HG03139 (cell line): ENCODE results near the gene ITSN1.
"Not testable (repeated sequence)": the region's sequence is repeated elsewhere in the genome, so short reads cannot be mapped to it uniquely, and the experiment has no call there.

Source experiments
- ATAC-seq: cut with Tn5 transposase; IDR thresholded peaks from one replicate; pipeline ENCODE4 v1.9.1; 2021; ENCODE audit not compliant: unreplicated experiment

Gene ITSN1

DNA sequence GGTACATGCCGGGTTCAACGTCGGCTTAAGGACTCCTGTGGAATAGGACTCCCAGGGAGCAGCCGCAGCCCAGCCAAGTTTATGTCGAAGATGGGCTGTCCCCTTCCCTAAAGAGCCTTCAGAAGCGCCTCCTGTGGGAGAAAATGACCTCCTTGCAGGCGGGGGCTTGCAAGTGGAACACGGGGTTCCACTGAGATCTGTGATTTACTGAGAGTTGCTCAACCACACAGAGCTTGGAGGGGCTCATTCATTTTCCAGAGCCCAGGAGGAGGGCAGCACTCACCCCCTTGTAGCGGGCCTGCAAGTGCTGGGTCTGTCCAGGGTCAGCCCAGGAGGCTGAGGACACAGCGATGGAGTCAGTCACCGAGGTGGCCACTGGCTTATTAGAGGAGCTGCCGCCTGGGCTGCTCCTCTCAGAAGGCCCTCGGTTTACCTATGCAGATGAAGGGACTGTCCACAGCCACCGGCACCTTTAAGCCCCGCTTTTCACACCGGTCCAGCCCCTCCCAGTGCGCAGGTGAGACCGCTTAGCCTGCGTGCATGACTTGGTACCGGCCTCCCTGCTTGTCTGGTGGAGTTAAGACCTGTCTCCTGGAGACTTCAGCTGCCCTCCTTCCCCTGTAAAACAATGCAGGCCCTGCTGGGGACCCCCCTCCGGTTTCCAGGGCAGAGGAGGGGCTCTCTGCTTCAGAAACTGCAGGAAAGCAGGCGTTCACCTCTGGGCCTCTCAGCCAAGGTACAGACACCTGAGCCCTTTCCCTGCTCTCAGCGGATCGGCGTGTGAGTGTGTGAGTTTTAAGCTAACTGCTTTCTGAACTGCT, 215.8 kb downstream of the ITSN1 start:
- no peak for ATAC-seq

DNA sequence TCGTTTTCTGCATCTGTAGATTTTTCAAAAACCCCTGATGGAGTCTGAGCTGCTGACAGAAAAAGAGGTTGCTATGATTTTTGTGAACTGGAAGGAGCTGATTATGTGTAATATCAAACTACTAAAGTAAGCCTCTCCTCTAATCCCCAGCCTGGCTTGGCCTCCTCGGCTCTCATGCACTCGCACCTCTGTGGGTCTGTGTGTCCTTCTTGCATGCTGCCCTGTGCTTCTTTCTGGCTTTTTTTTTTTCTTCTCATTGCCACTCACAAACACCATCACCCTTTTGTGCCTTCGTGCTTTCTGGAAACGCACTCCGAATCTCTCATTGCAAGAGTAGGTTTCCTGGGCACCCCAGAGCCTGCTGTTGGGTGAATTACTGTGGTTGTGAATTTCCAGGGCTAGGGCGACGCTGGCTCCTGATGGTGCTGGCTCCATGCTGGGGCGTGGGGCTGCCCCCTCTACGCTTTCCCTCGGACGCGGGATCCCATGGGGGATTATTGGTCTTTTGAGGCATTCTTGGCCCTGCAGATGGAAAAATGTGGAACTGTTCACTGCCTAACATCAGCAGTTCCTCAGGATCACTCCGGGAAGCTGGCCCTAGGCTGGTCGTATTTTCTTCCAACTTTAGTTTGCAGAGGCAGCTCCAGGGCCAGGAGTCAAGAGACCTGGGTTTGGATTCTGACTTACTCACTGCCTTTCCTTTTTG, 216.5 kb downstream of the ITSN1 start:
- no peak for ATAC-seq

DNA sequence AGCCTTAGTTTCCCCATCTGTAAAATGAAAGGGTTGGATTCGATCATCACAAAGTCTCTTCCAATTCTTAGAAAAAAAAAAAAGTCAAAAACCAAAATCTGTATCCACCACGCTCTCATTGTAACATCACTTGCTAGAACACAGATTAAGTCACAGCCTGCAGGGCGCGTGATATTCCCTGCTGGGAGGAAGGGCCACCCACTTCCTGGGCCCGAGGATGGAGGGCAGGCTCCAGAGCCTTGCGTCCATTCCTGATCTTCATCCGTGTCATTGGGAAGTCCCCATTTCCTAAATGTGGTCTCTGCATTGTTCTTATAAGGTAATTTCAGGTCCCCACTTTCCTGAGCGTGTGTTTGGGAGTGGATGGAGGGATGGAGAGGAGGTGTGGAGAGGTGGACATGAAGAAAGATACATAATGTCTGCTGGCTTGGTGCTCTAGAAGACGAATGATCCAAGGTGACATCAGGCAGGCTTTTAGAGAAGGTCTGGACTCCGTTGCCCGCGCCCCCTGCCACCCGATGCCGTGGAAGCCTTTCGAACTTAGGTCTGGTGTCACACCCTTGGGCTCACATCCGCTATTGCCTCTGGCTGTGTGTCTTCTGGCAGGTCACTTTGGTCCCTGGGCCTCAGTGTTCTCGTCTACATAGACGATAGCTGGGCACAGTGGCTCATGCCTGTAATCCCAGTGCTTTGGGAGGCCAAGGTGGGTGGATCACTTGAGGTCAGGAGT, 217.2 kb downstream of the ITSN1 start:
- ATAC-seq = no peak

DNA sequence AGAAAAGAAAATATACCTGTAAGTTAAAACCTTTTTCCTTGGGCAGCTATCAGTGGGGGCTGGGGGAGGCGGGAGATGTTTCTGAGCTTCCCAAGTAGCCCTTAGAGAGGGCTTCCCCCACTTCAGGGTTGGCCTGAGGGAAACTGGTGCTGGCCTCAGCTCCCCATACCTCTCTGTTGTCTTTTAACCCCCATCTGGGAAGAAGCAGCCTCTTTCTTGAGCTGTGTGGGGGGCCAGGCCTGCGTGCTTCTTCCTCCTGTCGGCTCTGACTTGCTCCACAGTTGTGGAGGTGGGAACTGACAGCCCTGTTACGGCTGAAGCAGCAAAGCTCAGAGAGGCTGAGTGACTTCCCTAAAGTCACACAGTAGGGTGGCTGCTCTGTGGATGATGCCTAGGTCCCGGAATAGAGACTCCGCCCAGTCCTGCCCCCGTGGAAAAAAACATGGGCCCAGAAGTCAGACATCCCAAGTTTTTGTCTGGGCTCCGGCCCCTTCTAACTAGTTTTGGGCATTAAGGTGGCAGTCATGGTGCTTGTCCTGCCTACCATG, 218.1 kb downstream of the ITSN1 start:
- ATAC-seq = no peak

DNA sequence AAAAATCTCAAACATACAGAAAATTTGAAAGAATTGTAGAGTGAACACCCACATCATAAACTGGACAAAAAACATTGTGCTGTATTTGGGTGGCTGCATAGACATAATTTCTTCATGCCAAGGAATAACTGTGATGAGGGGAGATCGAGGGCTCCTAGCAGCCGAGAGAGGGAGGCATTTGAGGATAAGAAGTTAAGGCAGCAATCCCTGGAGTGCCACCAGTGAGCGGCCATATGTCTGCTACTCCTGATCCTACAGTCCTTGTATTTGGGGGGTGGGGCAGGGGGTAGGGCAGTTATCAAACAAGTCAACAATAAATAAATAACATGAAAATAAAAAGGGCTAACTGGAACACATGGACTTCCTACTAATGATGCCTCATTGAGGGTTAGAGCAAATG, 218.8 kb downstream of the ITSN1 start:
- ATAC-seq = no peak

DNA sequence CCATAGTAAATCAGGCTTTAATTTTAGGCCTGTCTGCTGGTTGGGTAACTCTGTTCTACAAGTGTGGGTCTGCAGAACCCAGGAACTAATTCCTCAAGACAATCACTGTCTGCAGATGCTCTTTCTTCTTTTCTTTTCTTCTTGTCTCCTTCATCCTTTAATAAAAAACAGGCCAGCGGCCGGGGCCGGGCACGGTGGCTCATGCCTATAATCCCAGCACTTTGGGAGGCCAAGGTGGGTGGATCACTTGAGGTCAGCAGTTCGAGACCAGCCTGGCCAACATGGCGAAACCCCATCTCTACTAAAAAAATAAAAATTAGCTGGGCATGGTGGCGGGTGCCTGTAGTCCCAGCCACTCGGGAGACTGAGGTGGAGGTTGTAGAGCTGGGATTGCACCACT, 220.9 kb downstream of the ITSN1 start:
- ATAC-seq = not testable (repeated sequence)

DNA sequence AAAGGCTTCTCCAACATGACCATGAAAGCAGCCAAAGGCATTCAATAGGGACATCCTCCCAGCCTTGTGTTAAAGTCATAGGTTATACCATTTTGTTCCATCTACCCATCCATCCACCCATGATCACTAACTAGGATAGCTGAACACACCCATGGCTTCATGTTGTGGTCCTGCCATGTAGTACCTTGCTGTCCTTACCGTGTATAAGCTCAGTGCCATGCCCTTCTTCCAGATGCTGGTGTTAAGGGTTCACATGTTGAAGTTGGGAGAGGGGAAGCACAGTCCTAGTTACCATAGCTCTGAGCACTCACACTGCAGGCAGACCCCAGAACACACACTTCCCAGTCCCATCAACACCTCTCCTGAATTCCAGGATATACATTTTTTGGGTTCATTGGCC, 221.8 kb downstream of the ITSN1 start:
- no peak for ATAC-seq

DNA sequence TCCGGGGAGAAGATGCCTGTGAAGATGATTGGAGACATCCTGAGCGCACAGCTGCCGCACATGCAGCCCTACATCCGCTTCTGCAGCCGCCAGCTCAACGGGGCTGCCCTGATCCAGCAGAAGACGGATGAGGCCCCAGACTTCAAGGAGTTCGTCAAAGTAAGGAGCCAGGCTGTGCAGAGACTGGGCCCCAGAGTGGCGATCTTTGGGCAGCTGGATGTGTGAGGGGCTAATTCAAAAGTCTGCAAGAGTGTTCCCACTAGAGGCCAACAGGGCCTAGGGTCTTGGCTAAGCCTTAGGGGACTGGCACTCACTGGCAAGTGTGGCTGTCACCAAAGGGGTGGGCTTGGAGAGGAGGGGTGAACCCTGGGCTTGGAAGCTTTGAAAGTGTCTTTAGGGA, 222.9 kb downstream of the ITSN1 start:
- no peak for ATAC-seq

DNA sequence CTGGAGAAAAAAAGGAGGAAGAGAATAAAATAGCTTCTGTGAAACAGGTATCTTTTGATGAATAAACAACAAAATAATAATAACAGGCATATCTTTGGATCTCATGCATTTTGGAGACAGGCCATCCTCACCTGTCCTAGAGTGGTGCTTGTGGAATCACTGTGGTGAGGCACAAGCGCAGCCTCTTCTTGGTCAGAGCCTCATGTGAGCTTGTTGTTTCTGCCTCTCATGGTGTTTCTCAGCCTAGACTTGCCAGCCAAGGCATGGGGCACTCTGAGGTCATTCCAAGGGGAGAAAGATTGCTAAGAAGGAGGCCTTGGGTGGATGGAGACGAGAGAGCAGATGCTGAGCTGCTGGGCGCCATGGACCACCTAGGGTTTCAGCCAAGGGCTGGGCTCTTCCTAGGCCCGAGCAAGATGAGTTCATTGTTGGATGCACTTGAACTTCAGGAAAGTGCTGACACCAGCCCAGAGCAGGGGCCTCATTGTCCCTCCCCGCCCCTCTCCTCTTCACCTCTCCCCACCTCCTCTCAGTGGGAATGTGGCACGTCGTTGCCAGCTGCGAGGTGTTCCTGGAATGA, 223.8 kb downstream of the ITSN1 start:
- ATAC-seq = no peak

DNA sequence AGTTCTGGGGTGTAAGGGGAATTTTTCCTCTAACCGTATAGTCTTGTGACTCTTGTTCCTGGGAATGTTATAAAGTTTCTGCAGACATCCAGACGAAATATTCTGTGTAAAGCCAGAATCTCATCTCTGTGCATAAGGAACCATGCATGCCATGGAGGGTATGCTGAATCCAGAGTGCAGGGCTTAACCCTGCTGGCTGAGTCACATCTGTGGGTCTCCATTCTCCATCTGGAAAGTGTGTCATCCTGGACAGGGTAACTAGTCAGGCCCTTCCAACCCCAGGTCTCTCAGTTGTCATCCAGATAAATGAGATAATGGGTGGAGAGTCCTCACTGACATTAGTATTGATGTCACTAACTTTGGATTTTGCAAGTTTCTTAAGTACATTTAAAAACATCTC, 224.5 kb downstream of the ITSN1 start:
- ATAC-seq = no peak

DNA sequence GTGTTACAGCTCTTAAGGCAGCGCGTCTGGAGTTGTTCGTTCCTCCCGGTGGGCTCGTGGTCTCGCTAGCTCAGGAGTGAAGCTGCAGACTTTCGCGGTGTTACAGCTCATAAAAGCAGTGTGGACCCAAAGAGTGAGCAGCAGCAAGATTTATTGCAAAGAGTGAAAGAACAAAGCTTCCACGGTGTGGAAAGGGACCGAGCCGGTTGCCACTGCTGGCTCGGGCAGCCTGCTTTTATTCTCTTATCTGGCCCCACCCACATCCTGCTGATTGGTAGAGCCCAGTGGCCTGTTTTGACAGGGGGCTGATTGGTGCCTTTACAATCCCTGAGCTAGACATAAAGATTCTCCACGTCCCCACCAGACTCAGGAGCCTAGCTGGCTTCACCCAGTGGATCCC, 225.6 kb downstream of the ITSN1 start:
- ATAC-seq = not testable (repeated sequence)

DNA sequence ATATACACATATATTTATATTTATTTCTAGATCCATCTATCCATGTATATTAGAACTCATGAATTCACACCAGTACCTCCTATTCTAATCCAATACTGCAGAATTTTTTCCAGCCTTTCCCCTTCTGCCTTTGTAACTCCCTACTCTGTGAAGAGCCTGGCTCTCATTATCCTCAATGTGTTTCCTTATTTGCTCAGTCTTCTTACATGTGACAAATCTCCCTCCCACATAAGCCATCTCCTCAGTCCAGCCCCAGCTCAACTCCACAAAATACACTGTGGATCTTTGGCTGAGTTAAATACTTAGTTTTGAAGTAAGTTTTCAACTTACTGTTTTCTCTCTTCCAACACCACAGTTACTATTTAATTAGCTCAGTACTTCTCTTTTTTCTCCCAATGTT, 227.6 kb downstream of the ITSN1 start:
- ATAC-seq = no peak

DNA sequence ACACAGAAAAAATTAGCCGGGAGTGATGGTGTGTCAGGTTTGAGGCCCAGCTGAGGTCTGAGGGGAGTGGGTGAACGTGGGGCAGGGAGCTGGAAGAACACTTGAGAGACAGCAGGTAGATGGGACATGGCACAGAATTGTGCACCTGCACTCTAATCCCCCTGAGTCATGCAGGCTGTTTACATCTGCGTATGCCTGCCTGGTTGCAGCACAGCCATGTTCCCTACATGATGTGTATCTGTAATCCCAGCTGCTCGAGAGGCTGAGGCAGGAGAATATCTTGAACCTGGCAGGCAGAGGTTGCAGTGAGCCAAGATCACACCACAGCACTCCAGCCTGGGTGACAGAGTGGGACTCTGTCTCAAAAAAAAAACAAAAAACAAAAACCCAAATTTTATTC, 228.5 kb downstream of the ITSN1 start:
- ATAC-seq = no peak

DNA sequence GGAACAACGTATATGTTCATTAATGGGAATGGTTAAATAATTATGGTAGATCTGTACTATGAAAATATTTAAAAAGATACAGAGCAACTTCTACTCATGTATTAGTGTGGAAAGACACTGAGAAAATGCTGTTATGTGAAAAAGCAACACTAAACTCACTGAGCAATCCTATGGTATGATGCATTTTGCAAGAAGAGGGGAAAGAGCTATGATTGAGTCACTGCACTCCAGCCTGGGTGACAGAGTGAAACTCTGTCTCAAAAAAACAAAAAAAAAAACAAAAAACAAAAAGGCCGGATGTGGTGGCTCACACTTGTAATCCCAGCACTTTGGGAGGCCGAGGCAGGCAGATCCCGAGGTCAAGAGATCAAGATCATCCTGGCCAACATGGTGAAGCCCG, 228.9 kb downstream of the ITSN1 start:
- ATAC-seq = no peak

DNA sequence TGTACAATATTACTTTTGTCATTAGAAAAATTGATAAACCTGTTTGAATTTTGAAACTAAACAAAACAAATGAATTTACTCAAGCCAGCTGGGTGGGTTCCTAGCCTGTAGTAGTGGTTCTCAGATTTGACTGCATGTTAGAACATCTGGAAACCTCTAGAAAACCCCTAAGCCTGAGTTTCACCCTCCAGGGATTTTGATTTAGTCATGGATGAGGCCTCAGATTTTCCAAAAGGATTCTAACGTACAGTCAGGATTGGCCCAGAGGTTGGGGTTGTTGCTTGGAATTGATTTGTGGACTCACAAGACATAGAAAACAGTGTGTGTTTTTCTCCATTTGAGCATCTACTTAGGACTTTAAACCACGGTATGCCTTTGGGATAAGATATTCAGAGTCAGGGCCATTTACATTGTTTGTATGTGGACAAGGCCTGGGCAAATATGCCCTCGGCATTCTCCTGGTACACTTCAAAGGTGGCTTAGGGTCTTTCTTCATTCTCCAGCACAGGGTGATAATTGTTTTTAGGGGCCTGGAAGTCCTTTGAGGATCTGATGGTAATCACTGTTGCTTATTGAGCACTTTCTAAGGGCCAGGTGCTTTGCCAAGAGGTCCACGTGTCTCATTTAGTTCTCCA, 230.7 kb downstream of the ITSN1 start:
- no peak for ATAC-seq

DNA sequence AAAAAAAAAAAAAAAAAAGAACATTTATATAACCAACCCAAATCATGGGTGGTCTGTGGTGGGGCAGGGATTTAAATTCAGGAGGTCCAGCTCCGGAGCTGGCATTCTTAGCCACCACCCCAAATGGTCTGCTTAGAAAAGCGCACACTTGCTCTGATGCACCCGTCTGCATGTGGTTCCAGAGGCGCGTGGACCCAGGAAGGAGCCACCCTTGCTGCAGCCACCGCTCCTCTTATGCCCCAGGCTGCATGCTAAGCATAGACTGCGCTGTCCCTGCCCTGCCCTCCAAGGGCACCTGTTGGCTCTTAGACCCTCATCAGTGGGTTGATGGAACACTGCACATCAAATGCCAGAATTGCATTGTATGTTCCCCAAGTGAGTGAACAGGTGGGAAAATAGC, 231.9 kb downstream of the ITSN1 start:
- ATAC-seq = no peak

DNA sequence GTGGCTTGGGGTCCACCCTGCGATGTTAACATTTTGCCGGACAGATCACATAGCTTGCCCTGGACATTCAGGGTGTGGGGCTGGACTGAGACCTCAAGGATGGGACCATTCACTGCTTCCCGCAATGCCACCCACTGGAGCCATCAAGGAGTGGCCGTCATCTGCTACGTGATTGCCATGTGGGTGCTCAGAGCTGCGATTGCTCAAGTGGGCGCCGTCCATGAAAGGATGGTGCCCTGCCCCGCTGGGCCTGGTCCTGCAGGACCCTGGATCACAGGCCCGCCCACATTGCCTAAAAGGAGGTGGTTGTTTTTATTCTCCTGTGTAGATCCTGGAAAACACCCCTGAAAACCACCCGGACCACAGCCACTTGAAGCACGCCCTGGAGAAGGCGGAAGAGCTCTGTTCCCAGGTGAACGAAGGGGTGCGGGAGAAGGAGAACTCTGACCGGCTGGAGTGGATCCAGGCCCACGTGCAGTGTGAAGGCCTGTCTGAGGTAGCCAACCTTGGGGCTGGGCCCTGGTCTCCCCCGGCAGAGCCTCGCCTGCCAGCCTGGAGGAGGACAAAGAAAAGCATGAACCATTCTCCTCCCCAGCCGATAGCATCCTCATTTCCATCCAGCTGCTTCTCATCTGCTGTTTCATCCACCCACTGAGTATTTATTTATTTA, 232.9 kb downstream of the ITSN1 start:
- ATAC-seq = no peak

DNA sequence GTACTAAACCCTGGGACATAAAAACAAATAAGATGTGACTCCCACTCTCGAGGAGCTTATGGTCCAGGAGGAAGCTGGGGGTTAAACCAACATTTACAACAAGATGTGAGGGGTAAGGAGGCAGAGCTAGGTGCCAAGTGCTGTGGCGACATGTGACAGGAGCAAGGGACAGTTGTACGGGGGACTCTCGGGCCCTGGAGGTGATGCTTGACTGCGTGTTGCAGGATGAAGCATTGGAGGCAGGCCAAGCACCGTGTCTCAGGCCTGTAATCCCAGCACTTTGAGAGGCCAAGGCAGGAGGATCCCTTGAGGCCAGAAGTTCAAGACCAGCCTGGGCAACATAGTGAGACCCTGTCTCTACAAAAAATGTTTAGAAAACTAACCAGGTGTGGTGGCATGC, 236.5 kb downstream of the ITSN1 start:
- no peak for ATAC-seq

DNA sequence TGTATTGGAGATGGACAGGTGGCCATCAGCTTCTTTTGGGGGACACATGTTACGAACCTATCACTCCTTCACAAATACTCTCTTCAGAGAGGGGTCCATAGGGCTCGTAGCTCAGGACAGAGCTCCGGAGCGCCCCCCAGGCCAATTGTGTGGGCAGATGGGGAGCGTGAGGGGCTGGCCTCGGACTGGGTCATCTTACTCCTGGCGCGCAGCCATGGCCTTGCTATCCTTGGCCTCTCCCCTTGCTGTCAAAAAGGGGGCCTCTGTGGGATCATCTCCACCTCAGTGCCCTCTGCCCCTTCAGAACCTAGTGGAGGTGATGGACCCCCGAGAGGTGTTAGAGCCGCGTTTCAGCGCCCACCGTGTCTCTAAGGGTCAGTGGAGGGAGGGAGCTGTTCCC, 238.3 kb downstream of the ITSN1 start:
- no peak for ATAC-seq

DNA sequence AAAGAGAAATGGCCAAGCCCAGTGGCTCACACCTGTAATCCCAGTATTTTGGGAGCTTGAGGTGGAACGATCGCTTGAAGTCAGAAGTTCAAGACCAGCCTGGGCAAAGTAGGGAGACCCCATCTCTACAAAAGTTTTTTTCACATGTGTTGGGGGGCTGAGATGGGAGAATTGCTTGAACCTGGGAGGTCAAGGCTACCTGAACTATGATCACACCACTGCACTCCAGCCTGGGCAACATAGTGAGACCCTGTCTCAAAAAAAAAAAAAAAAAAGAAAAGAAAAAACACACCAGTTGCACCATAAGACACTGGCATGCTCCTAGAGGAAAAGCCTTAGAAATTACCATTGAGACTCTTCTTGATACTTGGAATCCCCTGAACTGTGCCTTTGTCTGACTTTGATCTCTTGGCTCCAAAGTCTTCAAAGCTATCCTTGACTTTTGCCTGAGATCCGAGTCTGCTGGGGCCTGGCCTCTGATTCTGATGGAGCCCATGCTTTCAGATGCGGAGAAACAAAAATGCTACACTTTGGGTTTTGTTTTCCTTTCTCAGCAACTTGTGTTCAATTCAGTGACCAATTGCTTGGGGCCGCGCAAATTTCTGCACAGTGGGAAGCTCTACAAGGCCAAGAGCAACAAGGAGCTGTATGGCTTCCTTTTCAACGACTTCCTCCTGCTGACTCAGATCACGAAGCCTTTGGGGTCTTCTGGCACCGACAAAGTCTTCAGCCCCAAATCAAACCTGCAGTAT, 239.6 kb downstream of the ITSN1 start:
- ATAC-seq = no peak
